Measurements from ENCODE around the gene SFRP4.
"Not testable (repeated sequence)": the region's sequence is repeated elsewhere in the genome, so short reads cannot be mapped to it uniquely, and the experiment has no call there.

The SFRP4 gene

GRCh38 chr7:37916673-37917660, at the start of gene SFRP4:
TSS of gene SFRP4 (minus strand) at chr7:37916817. CDS start at chr7:37916537, 280 bp downstream.
- no peak for DNase-seq

GRCh38 chr7:37964196-37964595, 47.6 kb upstream of the SFRP4 start:
- DNase-seq: no peak

- DNase-seq: no peak
Measured at GRCh38 chr7:37961251-37961650, 44.6 kb upstream of the SFRP4 start.

- DNase-seq: no peak
Measured at GRCh38 chr7:37960483-37960882, 43.9 kb upstream of the SFRP4 start.

- DNase-seq: no peak
Measured at GRCh38 chr7:37957221-37957970, 40.8 kb upstream of the SFRP4 start.

- no peak for DNase-seq
Measured at GRCh38 chr7:37956791-37957190, 40.2 kb upstream of the SFRP4 start.

- DNase-seq: not testable (repeated sequence)
Measured at GRCh38 chr7:37954217-37954616, 37.6 kb upstream of the SFRP4 start.

- DNase-seq: no peak
Measured at GRCh38 chr7:37952240-37952639, 35.6 kb upstream of the SFRP4 start.

- no peak for DNase-seq
Measured at GRCh38 chr7:37947941-37948210, 31.3 kb upstream of the SFRP4 start.

- no peak for DNase-seq
Measured at GRCh38 chr7:37947138-37947940, 30.7 kb upstream of the SFRP4 start.

GRCh38 chr7:37945336-37945735, 28.7 kb upstream of the SFRP4 start:
- no peak for DNase-seq

- no peak for DNase-seq
Measured at GRCh38 chr7:37944737-37945054, 28.1 kb upstream of the SFRP4 start.

GRCh38 chr7:37943905-37944736, 27.5 kb upstream of the SFRP4 start:
- no peak for DNase-seq

GRCh38 chr7:37942934-37943610, 26.5 kb upstream of the SFRP4 start:
- DNase-seq: no peak

GRCh38 chr7:37933018-37933566, 16.5 kb upstream of the SFRP4 start:
- no peak for DNase-seq

GRCh38 chr7:37932543-37932942, 15.9 kb upstream of the SFRP4 start:
- DNase-seq: no peak

GRCh38 chr7:37930226-37930948, 13.8 kb upstream of the SFRP4 start:
- no peak for DNase-seq

- DNase-seq: no peak
Measured at GRCh38 chr7:37928878-37929277, 12.3 kb upstream of the SFRP4 start.

GRCh38 chr7:37927773-37928444, 11.3 kb upstream of the SFRP4 start:
- no peak for DNase-seq

GRCh38 chr7:37925620-37926019, 9.0 kb upstream of the SFRP4 start:
- DNase-seq: no peak
